Transverse colon (tissue), 4 donors: ENCODE measurements around the gene RRM2.

ENCODE experiments used
- CTCF ChIP-seq, 5 experiments: fragments of 200-600 bp in 3 of 5; fragments of 450-650 bp in 2 of 5; sonication (generic) in 3 of 5; IDR thresholded peaks; 1 replicate in 2 of 5; 2 replicates in 3 of 5; pipeline ENCODE4 v1.5.1; 2016 to 2017; ENCODE audit warnings: antibody characterized with exemption in 5 of 5, inconsistent platforms in 3 of 5, mild to moderate bottlenecking in 2 of 5, moderate library complexity in 1 of 5
- EP300 ChIP-seq: sonication (generic); formaldehyde crosslinking; IDR thresholded peaks from one replicate; pipeline ENCODE4 v1.6.1; 2017; ENCODE audit warnings: antibody characterized with exemption, low read depth
- POLR2A ChIP-seq: fragments of 450-650 bp; IDR thresholded peaks from one replicate; pipeline ENCODE4 v1.6.1; 2016; ENCODE audit warnings: antibody characterized with exemption, mild to moderate bottlenecking, moderate library complexity
- POLR2AphosphoS5 ChIP-seq, 3 donors: sonication (generic); formaldehyde crosslinking; IDR thresholded peaks; one replicate each; pipeline ENCODE4 v1.6.1; 2016; ENCODE audit warnings: antibody characterized with exemption in 3 of 3

- TF ChIP-seq CTCF (IDR thresholded peaks at IDR 0.05) (no peak), POLR2A (no peak), POLR2AphosphoS5 (IDR thresholded peaks at IDR 0.05) (no peak), EP300 (no peak)
These were observed 28.2 kb upstream of the RRM2 start for GRCh38 chr2:10094271-10094814.
